Caki2 (cell line): ENCODE measurements around the gene VAC14. TPM values are rescaled to one million over a fixed set of nuclear protein-coding genes. Genes with fewer than 3 reads are reported as not detected.
A peak's percentile ranks its signal among the peaks of the same experiment; 100 is the strongest.

Source experiments
- DNase-seq: peaks from one replicate; pipeline ENCODE4 v3.0.0-alpha.2; 2015; ENCODE audit warnings: low read depth
- in situ Hi-C: cut with HindIII; loops from 2 replicates; pipeline ENCODE4 v1.10.0; 2016; ENCODE audit warnings: low sequenced_read_pairs, low pct_unique_long_range_greater_than_20kb, mixed read lengths
- total RNA-seq: library from RNA; depleted of rRNA; stranded (reverse); fragments of >200 nt; shearing (Covaris generic); gene quantifications from 2 replicates; pipeline ENCODE4 v1.2.3, GENCODE V29; 2014; ENCODE audit warnings: low replicate concordance

The VAC14 gene
- total RNA-seq, 1 experiment from 2014 or later = 56.6 TPM

DNA sequence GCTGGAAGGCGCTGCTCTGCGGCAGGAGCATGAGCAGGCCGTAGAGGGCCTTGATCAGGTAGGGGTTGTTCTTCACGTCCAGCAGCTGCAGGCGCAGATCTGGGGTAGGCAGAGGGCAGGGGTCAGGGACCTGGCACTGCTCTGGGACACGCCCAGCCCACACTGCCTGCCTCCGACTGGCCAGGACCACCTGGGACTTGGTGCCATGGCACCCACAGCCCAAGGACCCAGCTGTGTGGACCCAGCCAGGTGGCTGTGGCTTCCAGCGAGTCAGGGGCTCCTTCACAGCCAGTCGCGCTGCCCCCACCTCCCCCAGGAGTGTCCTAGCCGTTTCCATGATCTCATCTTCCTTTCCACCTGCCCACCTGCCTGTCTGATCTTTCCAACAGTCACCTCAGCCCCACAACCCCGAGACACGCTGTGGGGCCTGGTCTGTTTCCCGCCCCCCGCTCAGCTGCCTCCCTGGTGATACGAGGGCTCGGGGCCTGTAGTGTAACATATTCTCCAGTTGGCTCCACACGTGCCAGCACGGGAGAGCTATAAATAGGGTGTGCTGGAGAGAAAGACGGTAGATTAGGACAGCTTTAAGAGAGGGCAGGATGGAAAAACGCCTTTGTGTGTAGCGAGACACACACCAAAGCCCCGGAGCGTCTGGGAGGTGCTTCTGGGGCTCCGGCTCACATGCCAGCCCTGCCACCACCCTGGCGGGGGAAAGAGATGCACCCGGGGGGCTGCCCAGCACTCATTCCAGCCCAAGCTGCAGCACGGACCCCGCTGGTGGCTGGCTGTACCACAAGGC, 107.9 kb downstream of the VAC14 start:
- in situ Hi-C loops = no loop called here
- no peak for DNase-seq

DNA sequence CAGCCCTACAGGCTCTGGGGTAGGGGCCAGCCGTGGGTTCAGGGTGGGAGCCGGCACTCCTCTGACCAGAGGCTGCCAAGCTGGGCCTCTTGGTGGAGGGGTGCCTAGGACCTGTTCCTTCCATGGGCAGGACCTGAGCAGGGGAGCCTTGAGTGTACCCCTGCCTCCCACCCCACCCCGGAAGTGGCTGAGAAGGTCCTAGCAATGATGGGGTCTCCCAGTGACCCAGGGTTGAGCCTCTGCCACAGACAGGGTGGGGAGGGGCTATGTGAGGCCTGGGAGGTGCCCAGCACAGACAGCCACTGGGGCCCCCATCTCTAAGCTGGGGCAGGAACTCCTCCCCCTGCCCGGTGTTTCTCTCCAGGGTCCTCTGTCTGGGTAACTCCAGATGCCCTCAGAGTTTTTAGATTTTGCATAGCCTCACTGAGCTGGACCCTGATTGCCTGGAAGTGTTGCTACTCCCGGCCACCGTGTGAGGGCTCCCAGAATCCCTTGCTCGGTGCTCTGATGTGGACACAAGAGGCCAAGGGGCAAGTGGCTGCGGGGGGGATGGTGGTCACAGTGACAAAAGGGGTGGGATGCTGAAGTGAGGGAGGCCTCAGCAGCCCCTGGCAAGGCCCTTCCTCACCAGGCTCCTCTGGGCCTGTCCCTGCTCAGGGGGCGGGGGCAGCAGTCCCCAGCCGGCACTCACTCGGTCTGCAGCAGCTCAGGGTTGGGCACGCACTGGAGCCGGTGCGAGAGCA, 108.7 kb downstream of the VAC14 start:
- in situ Hi-C loops = no loop called here
- DNase-seq = no peak

DNA sequence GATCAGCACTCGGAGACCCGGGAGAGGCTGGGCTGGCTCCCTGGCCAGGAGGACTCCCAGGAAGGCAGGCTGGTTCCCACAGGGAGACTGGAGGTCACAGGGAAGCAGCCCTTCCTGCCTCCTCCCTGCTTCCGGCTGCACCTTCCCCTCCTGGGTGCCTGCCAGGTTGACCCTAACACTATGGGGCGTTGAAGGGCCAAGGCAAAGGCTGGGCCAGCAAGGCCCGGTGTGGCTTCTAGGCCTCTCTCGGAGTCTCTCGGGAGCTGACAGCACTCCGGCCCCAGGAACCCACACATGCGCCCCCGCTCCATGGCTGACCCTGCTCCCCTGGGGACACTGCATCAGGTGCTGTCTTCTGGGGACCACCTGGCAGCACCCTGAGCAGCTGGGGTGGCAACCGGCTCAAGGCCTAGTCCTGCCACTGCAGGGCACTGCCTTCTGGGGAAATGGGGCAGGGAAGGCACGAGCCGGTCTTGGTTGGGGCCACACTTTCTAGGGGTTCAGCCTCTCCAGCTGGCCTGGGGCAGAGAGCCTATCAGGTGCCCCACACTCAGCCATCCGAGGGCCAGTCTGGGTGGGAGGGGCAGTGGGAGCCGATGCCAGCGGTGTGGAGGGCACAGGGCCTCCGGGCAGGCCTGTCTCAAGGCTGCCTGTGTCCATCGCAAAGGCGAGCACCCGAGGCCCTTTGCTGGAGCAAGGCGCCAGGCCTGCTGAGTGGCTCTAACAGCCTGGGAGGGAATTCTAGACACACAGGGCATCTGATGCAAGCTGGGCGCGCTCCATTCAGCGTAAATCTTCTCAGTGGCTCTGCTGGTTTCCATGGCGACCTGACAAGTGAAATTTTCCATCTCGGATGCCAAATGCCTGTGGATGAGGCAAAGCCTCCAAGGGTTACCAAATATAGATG, 109.5 kb downstream of the VAC14 start:
- in situ Hi-C loops = no loop called here
- DNase-seq = no peak

DNA sequence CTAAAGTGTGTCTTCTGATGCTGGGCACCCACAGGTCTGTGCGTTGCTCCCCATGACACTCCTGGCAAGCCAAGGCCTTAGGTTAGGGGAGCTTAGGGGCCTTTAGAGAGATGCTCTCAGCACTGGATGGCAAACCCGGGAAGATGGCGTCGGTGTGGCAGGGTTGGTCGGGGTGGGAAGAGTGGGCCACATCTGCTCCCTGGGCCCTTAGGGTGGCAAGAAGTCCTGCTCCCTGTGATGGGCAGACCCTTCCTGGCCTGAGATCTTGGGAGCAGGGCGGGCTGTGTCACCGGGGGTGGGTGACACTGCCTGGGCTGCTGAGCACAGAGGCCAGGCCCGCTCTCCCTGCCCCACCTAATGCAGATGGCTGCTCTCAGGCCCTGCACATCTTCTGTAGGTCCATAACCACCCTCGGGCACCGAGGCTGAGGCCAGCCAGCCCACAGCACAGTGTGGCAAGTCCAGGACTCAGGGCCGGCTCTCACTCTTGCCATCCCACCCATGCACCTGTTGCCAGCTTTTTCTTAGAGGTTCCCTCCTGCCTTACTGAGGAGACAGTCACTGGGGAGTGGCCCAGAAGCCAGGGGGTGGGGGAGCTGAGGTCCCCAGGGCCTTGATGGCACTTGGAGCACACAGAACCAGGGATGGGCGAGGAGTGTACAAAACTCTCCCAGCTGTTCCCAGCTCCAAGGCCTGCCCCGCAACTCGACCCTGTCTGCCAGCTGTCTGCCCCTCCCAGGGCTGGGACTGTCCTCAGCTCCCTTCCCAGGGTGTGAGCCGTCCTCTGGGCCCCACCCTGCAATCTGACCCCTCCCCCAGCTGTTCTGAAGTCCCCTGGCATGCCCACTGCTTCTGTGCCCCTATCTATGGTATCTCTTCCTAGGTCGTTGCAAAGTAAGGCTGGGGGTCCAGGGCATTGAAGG, 110.7 kb downstream of the VAC14 start:
- in situ Hi-C loops = no loop called here
- DNase-seq = no peak

DNA sequence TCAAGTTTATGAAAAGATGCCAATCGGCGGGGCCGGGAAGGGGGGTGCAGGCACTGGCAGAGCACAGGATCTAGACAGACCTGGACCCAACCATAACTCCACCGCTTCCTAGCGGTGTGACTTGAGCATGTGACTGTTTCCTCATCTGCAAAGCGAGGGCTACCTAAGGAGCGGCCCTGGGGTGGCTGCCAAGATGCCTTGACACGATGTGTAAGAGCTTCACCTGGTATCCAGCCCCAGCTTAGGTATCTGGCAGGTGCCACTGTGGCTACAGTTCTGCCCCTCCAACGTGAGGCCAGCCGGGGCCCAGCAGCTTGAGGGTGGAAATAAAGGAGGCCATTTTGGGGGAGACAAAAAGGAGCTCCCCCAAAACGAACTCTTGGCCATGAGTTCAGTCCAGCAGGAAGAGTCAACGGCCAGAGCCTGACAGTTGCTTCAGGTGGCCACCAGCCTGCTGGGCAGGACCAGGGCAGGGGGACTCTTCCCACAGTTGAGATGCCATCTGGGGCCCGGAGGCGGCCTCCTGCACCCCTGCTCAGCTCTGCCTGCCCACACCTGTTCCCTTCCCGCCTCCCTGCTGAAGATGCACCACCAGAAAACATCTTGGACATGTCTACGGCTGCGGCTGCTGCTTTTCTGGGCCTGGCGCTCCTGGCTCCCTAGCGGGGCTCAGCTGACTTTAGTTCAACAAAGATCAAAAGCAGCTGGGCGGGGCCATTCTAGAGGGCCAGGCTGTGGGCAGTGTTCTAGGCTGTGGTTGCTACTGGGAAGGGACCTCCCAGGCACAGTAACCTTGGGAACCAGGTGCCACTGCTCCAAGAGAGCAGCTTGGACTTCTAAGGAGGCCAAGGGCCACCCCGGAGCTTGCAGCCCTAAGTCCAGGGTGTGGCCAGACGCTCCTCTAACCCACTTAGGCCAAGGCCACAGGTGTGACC, 111.7 kb downstream of the VAC14 start:
- in situ Hi-C loops = no loop called here
- no peak for DNase-seq

GRCh38 chr16:70688246-70688742, 112.7 kb downstream of the VAC14 start:
- no peak for DNase-seq

DNA sequence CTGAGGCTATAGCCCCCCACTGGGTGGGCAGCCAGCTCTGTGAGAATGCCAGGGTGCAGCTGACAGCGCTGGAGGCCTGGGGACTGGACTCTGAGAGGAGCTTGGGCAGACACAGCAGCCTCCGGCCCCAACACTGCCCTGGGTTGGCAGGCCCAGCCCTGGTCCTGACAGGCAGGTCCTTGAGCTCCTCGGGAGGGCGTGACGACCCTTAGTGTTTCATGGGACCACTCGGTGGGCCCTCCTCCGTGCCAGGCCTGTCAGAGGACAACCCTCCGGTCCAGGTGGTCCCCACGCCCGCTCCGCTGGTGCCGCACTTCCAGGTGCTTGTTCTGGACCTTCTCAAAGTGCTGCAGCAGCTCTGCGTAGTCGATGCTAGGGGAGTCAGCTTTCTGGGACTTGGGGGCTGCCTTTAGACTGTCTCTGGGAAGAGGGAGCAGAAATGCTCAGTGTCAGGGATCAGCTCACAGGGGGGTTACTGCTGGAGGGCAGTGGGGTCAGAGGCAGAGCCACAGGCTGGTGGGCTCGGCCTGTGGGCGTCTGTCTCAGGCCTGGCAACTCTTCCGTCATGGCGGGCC, 113.2 kb downstream of the VAC14 start:
- DNase-seq = no peak
- in situ Hi-C loops = no loop called here

More at GRCh38 chr16:70688246-70688742, 112.7 kb downstream of the VAC14 start:
- in situ Hi-C loops = no loop called here

GRCh38 chr16:70687102-70687511, 113.9 kb downstream of the VAC14 start:
- in situ Hi-C loops = no loop called here
- no peak for DNase-seq

GRCh38 chr16:70686376-70687101, 114.4 kb downstream of the VAC14 start:
- DNase-seq = no peak
- in situ Hi-C loops = no loop called here

GRCh38 chr16:70685938-70686375, 115.0 kb downstream of the VAC14 start, which contains the start of gene MTSS2:
Gene MTSS2, minus strand, starts transcription at chr16:70686053. Its CDS starts 262 bp downstream, at chr16:70685791.
- in situ Hi-C loops = no loop called here
- DNase-seq = peak; percentile 66

GRCh38 chr16:70685061-70685937, 115.7 kb downstream of the VAC14 start:
- in situ Hi-C loops = no loop called here
- no peak for DNase-seq

DNA sequence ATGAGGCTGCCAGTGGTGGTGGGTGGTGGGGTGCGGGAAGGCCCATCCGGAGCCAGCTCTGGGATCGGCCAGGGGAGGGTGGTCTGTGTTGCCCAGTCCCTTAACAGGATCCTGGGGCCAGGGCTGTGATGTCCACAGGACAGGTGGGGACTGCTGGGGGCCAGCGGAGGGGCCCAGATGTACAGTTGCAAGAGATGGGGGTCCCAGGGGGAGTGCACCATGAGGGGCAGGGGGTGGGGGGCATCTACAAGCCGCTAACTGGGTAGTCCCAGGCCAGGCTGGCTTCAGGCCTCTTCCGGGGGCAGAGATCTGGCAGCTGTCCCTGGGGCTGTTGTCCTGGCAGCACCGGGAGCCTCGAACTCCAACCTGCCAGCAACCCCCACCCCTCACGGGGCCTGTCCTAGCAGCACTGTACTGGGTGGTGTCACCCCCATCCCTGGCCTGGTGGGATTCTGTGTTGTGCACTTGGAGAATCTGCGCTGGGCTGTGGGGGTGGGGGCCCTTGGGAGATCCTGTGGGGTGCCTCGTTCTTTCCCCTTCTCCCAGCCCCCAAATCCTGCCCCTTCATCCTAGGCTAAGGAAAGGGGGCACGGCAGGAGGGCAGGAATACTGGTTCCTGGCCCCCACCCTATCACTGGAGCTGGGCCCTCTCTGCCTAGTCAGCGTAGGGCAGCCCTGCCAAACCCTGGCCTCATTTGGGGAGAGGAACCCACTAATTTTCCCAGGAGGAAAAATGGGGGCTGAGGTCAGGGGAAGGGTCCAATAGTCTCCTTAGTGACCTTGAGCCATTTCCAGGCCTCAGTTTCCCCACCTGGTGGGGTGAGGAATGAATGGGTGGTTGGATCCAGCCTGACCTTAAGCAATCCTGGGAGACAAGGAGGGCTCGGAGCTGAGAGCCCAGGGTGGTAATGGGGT, 116.6 kb downstream of the VAC14 start:
- DNase-seq = no peak
- in situ Hi-C loops = no loop called here

GRCh38 chr16:70683146-70683944, 117.6 kb downstream of the VAC14 start:
- in situ Hi-C loops = no loop called here
- no peak for DNase-seq
